PC-3 (cell line): ENCODE data around the gene TJP3. TPM values are rescaled to one million over a fixed set of nuclear protein-coding genes. Genes with fewer than 3 reads are reported as not detected.
A peak's percentile ranks its signal among the peaks of the same experiment; 100 is the strongest.

Experiments
- ATAC-seq: fragments of 200-7000 bp; cut with Tn5 transposase; 2 replicates; pipeline ENCODE4 v1.9.1; 2020; ENCODE audit warnings: mild to moderate bottlenecking, moderate library complexity
- BruUV-seq: library from RNA; stranded (reverse); fragments of 400-500 nt; replicated peaks from 2 replicates; lab custom pipeline; 2021; lab: Mats Ljungman, UMichigan
- CTCF ChIA-PET: fragments of 300-600 bp; sonication (Branson Sonifier 250); formaldehyde crosslinking; loops from one replicate; lab custom pipeline; 2022; ENCODE audit warnings: antibody characterized with exemption; lab: Charles Lee
- POLR2A ChIA-PET: fragments of 300-600 bp; sonication (Branson Sonifier 250); formaldehyde crosslinking; loops from one replicate; lab custom pipeline; 2022; ENCODE audit warnings: antibody characterized with exemption; ENCODE audit not compliant: unreplicated experiment; lab: Charles Lee
- DNase-seq: peaks from one replicate; pipeline ENCODE4 v3.0.0-alpha.2; 2015
- H2AFZ ChIP-seq: fragments of 300-600 bp; sonication (generic); 2 replicates; pipeline ENCODE4 v1.6.0; 2016; ENCODE audit warnings: antibody characterized with exemption, low read length
- H3F3A ChIP-seq: fragments of 300-600 bp; sonication (generic); one replicate; pipeline ENCODE4 v1.6.0; 2017; ENCODE audit warnings: antibody characterized with exemption, low read length, control low read depth, mild to moderate bottlenecking; ENCODE audit not compliant: unreplicated experiment
- H3K27ac ChIP-seq: fragments of 300-600 bp; sonication (generic); 2 replicates; pipeline ENCODE4 v1.5.1; 2016; ENCODE audit warnings: mild to moderate bottlenecking, low read length
- H3K27me3 ChIP-seq: fragments of 300-600 bp; sonication (generic); 2 replicates; pipeline ENCODE4 v1.6.1; 2016; ENCODE audit warnings: low read length, mixed read lengths
- H3K36me3 ChIP-seq: fragments of 300-600 bp; sonication (generic); 2 replicates; pipeline ENCODE4 v1.6.1; 2016; ENCODE audit warnings: low read depth, mixed run types, low read length, mixed read lengths
- H3K4me1 ChIP-seq: fragments of 300-600 bp; sonication (generic); 2 replicates; pipeline ENCODE4 v1.5.1; 2016; ENCODE audit warnings: low read length; ENCODE audit not compliant: insufficient read depth
- H3K4me2 ChIP-seq: fragments of 300-600 bp; sonication (generic); 2 replicates; pipeline ENCODE4 v1.6.0; 2016; ENCODE audit warnings: low read length
- H3K4me3 ChIP-seq: fragments of 300-600 bp; sonication (generic); 2 replicates; pipeline ENCODE4 v1.5.1; 2016; ENCODE audit warnings: mild to moderate bottlenecking, low read length, mixed read lengths
- H3K79me2 ChIP-seq: fragments of 300-600 bp; sonication (generic); 2 replicates; pipeline ENCODE4 v1.6.1; 2017; ENCODE audit warnings: low read length, mixed read lengths
- H3K9ac ChIP-seq: fragments of 300-600 bp; sonication (generic); 2 replicates; pipeline ENCODE4 v1.6.0; 2016; ENCODE audit warnings: mild to moderate bottlenecking, low read length
- H3K9me2 ChIP-seq: fragments of 300-600 bp; sonication (generic); replicated peaks from 2 replicates; pipeline ENCODE4 v1.6.1; 2016; ENCODE audit warnings: mixed run types, low read length, mixed read lengths
- H3K9me3 ChIP-seq: fragments of 300-600 bp; sonication (generic); 2 replicates; pipeline ENCODE4 v1.6.1; 2016; ENCODE audit warnings: low read length, mixed read lengths
- H4K20me1 ChIP-seq: fragments of 300-600 bp; sonication (generic); 2 replicates; pipeline ENCODE4 v1.6.1; 2016; ENCODE audit warnings: low read length, mixed read lengths
- EZH2 ChIP-seq: fragments of 300-600 bp; sonication (generic); IDR thresholded peaks from one replicate; pipeline ENCODE4 v1.6.1; 2017; ENCODE audit warnings: antibody characterized with exemption, mild to moderate bottlenecking, low read length; ENCODE audit not compliant: unreplicated experiment
- EZH2phosphoT487 ChIP-seq: fragments of 300-600 bp; sonication (generic); IDR thresholded peaks from 2 replicates; pipeline ENCODE4 v1.6.1; 2018; ENCODE audit warnings: mild to moderate bottlenecking, antibody characterized with exemption, low read length, borderline replicate concordance
- intact Hi-C: fragments of 100-400 bp; cut with micrococcal nuclease; formaldehyde crosslinking; loops from 2 replicates; pipeline ENCODE4 v1.9.0; 2023
- total RNA-seq: library from RNA; depleted of rRNA; stranded (reverse); fragments of >200 nt; gene quantifications from 2 replicates; pipeline ENCODE4 v1.2.3, GENCODE V29; 2014
- TF ChIP-seq, protein P1 (sequence below): fragments of 300-600 bp; sonication (generic); conservative IDR thresholded peaks from 2 replicates; pipeline ENCODE4 v1.5.1; 2017; ENCODE audit warnings: antibody characterized with exemption, low read depth, mild to moderate bottlenecking, low read length

Gene TJP3
- total RNA-seq, 1 experiment from 2014 or later = 11.7 TPM

DNA sequence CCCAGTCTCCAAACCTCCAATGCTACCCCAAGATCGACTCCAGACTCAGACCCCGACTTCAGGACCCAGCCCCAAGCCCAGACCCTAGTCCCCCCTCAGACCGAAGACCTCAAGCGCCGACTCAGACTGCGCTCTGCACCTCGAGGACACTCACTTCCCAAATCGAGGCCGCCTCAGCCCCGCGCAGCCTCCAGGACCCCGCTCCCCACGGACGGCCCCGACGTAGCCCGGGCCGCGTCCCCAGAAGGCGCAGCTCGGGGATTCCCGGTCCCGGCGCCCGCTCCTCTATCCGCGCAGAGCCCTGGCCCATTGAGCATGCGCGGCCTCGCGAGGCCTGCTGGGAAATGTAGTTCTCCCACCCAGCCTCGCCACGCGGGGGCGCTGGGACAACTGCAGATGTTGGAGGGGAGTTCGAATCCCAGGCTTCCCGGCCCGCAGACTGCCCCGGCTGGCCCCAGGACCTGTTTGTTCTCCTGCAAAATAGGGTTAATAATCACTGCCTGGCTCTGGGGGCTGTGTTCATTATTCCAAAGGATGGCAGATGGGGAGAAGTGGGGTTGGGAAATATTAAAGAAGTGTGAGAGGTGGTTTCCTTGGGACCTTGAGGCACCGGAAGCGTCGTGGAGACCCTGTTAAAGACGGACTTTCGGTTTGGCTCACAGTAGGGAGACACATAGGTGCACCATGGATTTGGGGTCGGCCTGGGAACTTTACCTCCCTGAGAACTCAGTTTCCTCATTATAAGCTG, 53.4 kb downstream of the TJP3 start, which contains the start of gene APBA3:
Gene APBA3 (minus strand): TSS at position 311 of the 748 bp plus-strand sequence. CDS start 1,428 bp downstream, outside the sequence.
- Histone ChIP-seq H3K27ac (peak within 1 kb of the TSS; percentile 99), H2AFZ (peak within 1 kb of the TSS; percentile 95), H3K9me2 (no peaks in the 10 kb centered on the region), H3K9ac (peak within 1 kb of the TSS; percentile 99), H3K4me3 (peak within 1 kb of the TSS; percentile 90), H4K20me1 (no peaks in the 10 kb centered on the region), H3K4me2 (peak within 1 kb of the TSS; percentile 94), H3K36me3 (no peaks in the 10 kb centered on the region), H3K4me1 (peaks cover 5% of the 10 kb centered on the region; the same call in 1 of the 2 replicates), H3K79me2 (peaks cover 28% of the 10 kb centered on the region), H3K9me3 (no peaks in the 10 kb centered on the region), H3F3A (no peaks in the 10 kb centered on the region), H3K27me3 (no peaks in the 10 kb centered on the region)
- BruUV-seq = no TSS peak
- DNase-seq (peak; percentile 85), ATAC-seq (peak; percentile 49)
- ChIA-PET CTCF (interaction anchor here (1.2 kb wide), 1 partner anchor 207 kb away, joined by 3 read pairs; no protein-coding TSS in a partner anchor), POLR2A (interaction anchor here (0.7 kb wide), 1 partner anchor 1305 kb away, joined by 4 read pairs; the partner anchor contains the start of gene LMNB2)
- intact Hi-C loops = loop anchor here (5.0 kb wide), 1 partner anchor 226 kb away; the partner anchor contains the start of gene EEF2
- TF ChIP-seq EZH2 = no peak
- TF ChIP-seq, protein P1, sequence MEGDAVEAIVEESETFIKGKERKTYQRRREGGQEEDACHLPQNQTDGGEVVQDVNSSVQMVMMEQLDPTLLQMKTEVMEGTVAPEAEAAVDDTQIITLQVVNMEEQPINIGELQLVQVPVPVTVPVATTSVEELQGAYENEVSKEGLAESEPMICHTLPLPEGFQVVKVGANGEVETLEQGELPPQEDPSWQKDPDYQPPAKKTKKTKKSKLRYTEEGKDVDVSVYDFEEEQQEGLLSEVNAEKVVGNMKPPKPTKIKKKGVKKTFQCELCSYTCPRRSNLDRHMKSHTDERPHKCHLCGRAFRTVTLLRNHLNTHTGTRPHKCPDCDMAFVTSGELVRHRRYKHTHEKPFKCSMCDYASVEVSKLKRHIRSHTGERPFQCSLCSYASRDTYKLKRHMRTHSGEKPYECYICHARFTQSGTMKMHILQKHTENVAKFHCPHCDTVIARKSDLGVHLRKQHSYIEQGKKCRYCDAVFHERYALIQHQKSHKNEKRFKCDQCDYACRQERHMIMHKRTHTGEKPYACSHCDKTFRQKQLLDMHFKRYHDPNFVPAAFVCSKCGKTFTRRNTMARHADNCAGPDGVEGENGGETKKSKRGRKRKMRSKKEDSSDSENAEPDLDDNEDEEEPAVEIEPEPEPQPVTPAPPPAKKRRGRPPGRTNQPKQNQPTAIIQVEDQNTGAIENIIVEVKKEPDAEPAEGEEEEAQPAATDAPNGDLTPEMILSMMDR = peak; percentile 73
- no peak for TF ChIP-seq EZH2phosphoT487

DNA sequence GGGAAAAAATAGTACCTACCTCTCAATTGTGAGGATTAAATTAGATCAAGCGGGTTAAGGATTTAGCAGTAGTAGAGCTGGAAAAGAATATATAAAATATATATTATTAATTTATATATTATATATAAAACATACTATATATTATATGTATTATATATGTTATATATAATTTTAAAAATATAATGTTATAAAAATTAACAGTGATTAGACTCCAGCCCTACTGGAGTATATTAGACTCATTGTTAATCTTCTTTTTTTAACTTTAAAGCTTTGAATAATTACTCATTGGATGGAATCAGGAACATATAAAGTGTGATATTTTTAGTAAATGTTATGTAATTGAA, 53.9 kb downstream of the TJP3 start:
- no peaks in the 10 kb centered on the region for H3K9me2 ChIP-seq
- no peaks in the 10 kb centered on the region for H3K9me3 ChIP-seq
- TF ChIP-seq, protein P1 = no peak
- peak overlapping the region; percentile 95 for H2AFZ ChIP-seq
- H3K79me2 ChIP-seq = peaks cover 28% of the 10 kb centered on the region
- ATAC-seq (no peak), DNase-seq (no peak)
- CTCF ChIA-PET = interaction anchor here (0.7 to 1.2 kb wide), 2 partner anchors 87 to 207 kb away, joined by 3 read pairs; no protein-coding TSS in a partner anchor
- no peaks in the 10 kb centered on the region for H4K20me1 ChIP-seq
- no peaks in the 10 kb centered on the region for H3K36me3 ChIP-seq
- no peaks in the 10 kb centered on the region for H3F3A ChIP-seq
- H3K27ac ChIP-seq = peak overlapping the region; percentile 99; the same call in 1 of the 2 replicates
- BruUV-seq = no TSS peak
- peak overlapping the region; percentile 90 for H3K4me3 ChIP-seq
- peak overlapping the region; percentile 99; the same call in 1 of the 2 replicates for H3K9ac ChIP-seq
- intact Hi-C loops = loop anchor here (5.0 kb wide), 1 partner anchor 225 kb away; the partner anchor contains the start of gene EEF2
- POLR2A ChIA-PET = interaction anchor here (0.6 to 0.7 kb wide), 2 partner anchors 53 to 1305 kb away, joined by 4 to 7 read pairs; partner anchors contain the start of gene LMNB2
- peaks cover 5% of the 10 kb centered on the region; the same call in 1 of the 2 replicates for H3K4me1 ChIP-seq
- H3K27me3 ChIP-seq = no peaks in the 10 kb centered on the region
- H3K4me2 ChIP-seq = peak overlapping the region; percentile 94
